Measurements from ENCODE around the gene EPG5. TPM values are rescaled to one million over a fixed set of nuclear protein-coding genes. Genes with fewer than 3 reads are reported as not detected.

The EPG5 gene
- polyA plus RNA-seq, 1 donor from 2014 or later: 18.0 TPM

DNA sequence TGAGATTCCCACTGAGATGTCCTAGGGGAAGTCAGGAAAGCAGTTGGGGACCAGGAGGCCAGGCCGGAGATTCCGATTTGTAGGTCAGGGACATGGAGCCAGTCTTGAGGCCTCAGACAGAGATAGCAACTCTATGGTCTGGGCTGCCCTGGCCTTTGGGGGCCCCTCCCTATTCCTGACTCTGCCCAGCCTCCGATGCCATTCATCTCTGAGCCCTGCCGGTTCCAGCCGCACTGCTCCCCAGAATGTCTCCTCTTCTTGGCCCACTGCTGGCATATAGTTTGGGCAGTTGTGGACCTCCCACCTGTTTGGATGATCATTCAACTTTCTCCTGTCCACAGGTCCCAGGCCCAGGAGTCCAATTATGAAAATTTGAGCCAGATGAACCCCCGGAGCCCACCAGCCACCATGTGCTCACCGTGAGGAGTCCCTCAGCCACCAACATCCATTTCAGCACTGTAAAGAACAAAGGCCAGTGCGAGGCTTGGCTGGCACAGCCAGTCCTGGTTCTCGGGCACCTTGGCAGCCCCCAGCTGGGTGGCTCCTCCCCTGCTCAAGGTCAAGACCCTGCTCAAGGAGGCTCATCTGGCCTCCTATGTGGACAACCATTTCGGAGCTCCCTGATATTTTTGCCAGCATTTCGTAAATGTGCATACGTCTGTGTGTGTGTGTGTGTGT lies 125.2 kb downstream of the EPG5 start:
- no peak for TF ChIP-seq TAF1 (IDR thresholded peaks at IDR 0.05; ENCODE audit: low read depth)
- TF ChIP-seq EZH2 (IDR thresholded peaks at IDR 0.05; ENCODE audit: borderline replicate concordance, insufficient read depth, low read length, poor library complexity, severe bottlenecking): no peak
- no peak for TF ChIP-seq EP300 (conservative IDR thresholded peaks at IDR 0.05; ENCODE audit: poor library complexity, severe bottlenecking)
- TF ChIP-seq, protein P1, sequence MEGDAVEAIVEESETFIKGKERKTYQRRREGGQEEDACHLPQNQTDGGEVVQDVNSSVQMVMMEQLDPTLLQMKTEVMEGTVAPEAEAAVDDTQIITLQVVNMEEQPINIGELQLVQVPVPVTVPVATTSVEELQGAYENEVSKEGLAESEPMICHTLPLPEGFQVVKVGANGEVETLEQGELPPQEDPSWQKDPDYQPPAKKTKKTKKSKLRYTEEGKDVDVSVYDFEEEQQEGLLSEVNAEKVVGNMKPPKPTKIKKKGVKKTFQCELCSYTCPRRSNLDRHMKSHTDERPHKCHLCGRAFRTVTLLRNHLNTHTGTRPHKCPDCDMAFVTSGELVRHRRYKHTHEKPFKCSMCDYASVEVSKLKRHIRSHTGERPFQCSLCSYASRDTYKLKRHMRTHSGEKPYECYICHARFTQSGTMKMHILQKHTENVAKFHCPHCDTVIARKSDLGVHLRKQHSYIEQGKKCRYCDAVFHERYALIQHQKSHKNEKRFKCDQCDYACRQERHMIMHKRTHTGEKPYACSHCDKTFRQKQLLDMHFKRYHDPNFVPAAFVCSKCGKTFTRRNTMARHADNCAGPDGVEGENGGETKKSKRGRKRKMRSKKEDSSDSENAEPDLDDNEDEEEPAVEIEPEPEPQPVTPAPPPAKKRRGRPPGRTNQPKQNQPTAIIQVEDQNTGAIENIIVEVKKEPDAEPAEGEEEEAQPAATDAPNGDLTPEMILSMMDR (IDR thresholded peaks at IDR 0.05; ENCODE audit: poor library complexity, severe bottlenecking): no peak
- TF ChIP-seq, protein P2, sequence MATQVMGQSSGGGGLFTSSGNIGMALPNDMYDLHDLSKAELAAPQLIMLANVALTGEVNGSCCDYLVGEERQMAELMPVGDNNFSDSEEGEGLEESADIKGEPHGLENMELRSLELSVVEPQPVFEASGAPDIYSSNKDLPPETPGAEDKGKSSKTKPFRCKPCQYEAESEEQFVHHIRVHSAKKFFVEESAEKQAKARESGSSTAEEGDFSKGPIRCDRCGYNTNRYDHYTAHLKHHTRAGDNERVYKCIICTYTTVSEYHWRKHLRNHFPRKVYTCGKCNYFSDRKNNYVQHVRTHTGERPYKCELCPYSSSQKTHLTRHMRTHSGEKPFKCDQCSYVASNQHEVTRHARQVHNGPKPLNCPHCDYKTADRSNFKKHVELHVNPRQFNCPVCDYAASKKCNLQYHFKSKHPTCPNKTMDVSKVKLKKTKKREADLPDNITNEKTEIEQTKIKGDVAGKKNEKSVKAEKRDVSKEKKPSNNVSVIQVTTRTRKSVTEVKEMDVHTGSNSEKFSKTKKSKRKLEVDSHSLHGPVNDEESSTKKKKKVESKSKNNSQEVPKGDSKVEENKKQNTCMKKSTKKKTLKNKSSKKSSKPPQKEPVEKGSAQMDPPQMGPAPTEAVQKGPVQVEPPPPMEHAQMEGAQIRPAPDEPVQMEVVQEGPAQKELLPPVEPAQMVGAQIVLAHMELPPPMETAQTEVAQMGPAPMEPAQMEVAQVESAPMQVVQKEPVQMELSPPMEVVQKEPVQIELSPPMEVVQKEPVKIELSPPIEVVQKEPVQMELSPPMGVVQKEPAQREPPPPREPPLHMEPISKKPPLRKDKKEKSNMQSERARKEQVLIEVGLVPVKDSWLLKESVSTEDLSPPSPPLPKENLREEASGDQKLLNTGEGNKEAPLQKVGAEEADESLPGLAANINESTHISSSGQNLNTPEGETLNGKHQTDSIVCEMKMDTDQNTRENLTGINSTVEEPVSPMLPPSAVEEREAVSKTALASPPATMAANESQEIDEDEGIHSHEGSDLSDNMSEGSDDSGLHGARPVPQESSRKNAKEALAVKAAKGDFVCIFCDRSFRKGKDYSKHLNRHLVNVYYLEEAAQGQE (IDR thresholded peaks at IDR 0.05; ENCODE audit: borderline replicate concordance): no peak
- no peak for TF ChIP-seq RAD21 (conservative IDR thresholded peaks at IDR 0.05)
- TF ChIP-seq POLR2AphosphoS5 (IDR thresholded peaks at IDR 0.05): no peak
- no peak for TF ChIP-seq SMC3 (conservative IDR thresholded peaks at IDR 0.05; ENCODE audit: poor library complexity)
- no peak for TF ChIP-seq MXI1 (conservative IDR thresholded peaks at IDR 0.05; ENCODE audit: poor library complexity, severe bottlenecking)
- no peaks in the 10 kb centered on the region for H3K79me2 ChIP-seq (replicated peaks; ENCODE audit: insufficient read depth, low read length)
- no peak overlapping the region for H3K4me2 ChIP-seq (ENCODE audit: low read length)
- H3K9me3 ChIP-seq (ENCODE audit: low read length): no peaks in the 10 kb centered on the region
- H3K27ac ChIP-seq (ENCODE audit: low read length): no peak overlapping the region
- H3K4me3 ChIP-seq (ENCODE audit: low read length): no peak overlapping the region
- H3K9me2 ChIP-seq (ENCODE audit: insufficient read depth, low read length): no peaks in the 10 kb centered on the region
- H3K36me3 ChIP-seq (ENCODE audit: insufficient read depth, low read length): no peaks in the 10 kb centered on the region
- H3K9ac ChIP-seq (ENCODE audit: low read length): no peak overlapping the region
- no peak overlapping the region for H2AFZ ChIP-seq (ENCODE audit: low read depth, low read length)
- peaks cover 18% of the 10 kb centered on the region for H3K27me3 ChIP-seq (ENCODE audit: insufficient read depth, low read depth, low read length)
- no peaks in the 10 kb centered on the region for H3F3A ChIP-seq (ENCODE audit: insufficient read depth, low read length, poor library complexity, severe bottlenecking)
- no peaks in the 10 kb centered on the region for H4K20me1 ChIP-seq (ENCODE audit: insufficient read depth)

DNA sequence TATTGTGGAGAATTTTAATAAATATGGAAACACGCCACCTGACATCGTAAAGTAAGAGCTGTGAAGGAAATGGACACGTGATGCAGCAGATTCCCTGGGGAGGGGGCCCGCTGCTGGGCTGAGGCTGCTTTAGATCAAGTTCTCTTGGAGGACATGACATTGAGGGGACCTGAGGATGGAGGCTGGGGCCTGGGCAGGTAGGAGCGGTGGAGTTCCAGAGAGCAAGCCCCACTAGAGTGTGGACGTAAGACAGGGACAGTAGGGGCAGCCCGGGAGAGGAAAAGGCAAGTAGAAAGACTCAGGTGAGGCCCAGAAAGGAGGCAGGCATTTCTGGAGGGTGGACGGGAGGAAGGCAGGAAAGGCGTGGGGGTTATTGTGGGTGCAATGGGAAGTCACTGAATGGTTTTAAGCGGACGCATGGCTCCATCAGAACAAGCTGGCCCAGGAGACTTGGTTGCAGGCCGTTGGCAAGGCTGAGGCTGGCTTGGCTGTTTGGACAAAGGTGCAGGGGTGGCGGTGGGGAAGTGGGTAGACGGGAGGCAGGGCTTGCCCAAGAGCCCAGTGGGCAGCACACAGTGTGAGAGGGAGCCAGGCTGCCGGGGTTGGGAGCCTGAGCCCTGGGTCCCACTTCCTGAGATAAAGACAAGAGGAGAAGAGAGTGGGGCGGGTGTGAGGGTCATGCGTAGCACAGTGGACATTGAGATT lies 125.9 kb downstream of the EPG5 start:
- H3K9me2 ChIP-seq (ENCODE audit: insufficient read depth, low read length): no peaks in the 10 kb centered on the region
- TF ChIP-seq POLR2AphosphoS5 (IDR thresholded peaks at IDR 0.05): no peak
- TF ChIP-seq, protein P1 (IDR thresholded peaks at IDR 0.05; ENCODE audit: poor library complexity, severe bottlenecking): no peak
- TF ChIP-seq, protein P2 (IDR thresholded peaks at IDR 0.05; ENCODE audit: borderline replicate concordance): no peak
- TF ChIP-seq RAD21 (conservative IDR thresholded peaks at IDR 0.05): no peak
- no peak for TF ChIP-seq TAF1 (IDR thresholded peaks at IDR 0.05; ENCODE audit: low read depth)
- no peak for TF ChIP-seq EP300 (conservative IDR thresholded peaks at IDR 0.05; ENCODE audit: poor library complexity, severe bottlenecking)
- TF ChIP-seq EZH2 (IDR thresholded peaks at IDR 0.05; ENCODE audit: borderline replicate concordance, insufficient read depth, low read length, poor library complexity, severe bottlenecking): no peak
- TF ChIP-seq SMC3 (conservative IDR thresholded peaks at IDR 0.05; ENCODE audit: poor library complexity): no peak
- TF ChIP-seq MXI1 (conservative IDR thresholded peaks at IDR 0.05; ENCODE audit: poor library complexity, severe bottlenecking): no peak
- H3K4me2 ChIP-seq (ENCODE audit: low read length): no peak overlapping the region
- no peak overlapping the region for H3K9ac ChIP-seq (ENCODE audit: low read length)
- no peaks in the 10 kb centered on the region for H3K79me2 ChIP-seq (replicated peaks; ENCODE audit: insufficient read depth, low read length)
- H3K4me3 ChIP-seq (ENCODE audit: low read length): no peak overlapping the region
- no peak overlapping the region for H2AFZ ChIP-seq (ENCODE audit: low read depth, low read length)
- H4K20me1 ChIP-seq (ENCODE audit: insufficient read depth): no peaks in the 10 kb centered on the region
- H3F3A ChIP-seq (ENCODE audit: insufficient read depth, low read length, poor library complexity, severe bottlenecking): no peaks in the 10 kb centered on the region
- no peak overlapping the region for H3K27ac ChIP-seq (ENCODE audit: low read length)
- no peaks in the 10 kb centered on the region for H3K9me3 ChIP-seq (ENCODE audit: low read length)
- no peaks in the 10 kb centered on the region for H3K36me3 ChIP-seq (ENCODE audit: insufficient read depth, low read length)
- H3K27me3 ChIP-seq (ENCODE audit: insufficient read depth, low read depth, low read length): peaks cover 25% of the 10 kb centered on the region
